ENCODE data around the gene SLC26A2. TPM values are rescaled to one million over a fixed set of nuclear protein-coding genes. Genes with fewer than 3 reads are reported as not detected.
"Not testable (repeated sequence)": the region's sequence is repeated elsewhere in the genome, so short reads cannot be mapped to it uniquely, and the experiment has no call there.

SLC26A2 gene
- total RNA-seq, 1 experiment from 2014 or later: 10.8 TPM

GRCh38 chr5:149943177-149943949, 17.2 kb upstream of the SLC26A2 start:
- H3K9me2 ChIP-seq (replicated peaks; ENCODE audit: low read length); H3K27me3 ChIP-seq (ENCODE audit: low read length); H2AFZ ChIP-seq (ENCODE audit: low read length); H3K9me3 ChIP-seq (ENCODE audit: low read length); H3K36me3 ChIP-seq (ENCODE audit: low read depth, low read length); H3K79me2 ChIP-seq (ENCODE audit: low read length); DNase-seq; ATAC-seq; intact Hi-C loops (cut with micrococcal nuclease); CTCF ChIA-PET; BruUV-seq (replicated peaks); H3K27ac ChIP-seq (ENCODE audit: low read length); H3K9ac ChIP-seq (ENCODE audit: low read length); H3K4me3 ChIP-seq (ENCODE audit: low read length); H4K20me1 ChIP-seq (ENCODE audit: low read length); H3K4me2 ChIP-seq (ENCODE audit: low read length); POLR2A ChIA-PET (ENCODE audit: unreplicated experiment): not testable (repeated sequence)
- Histone ChIP-seq H3K4me1 (ENCODE audit: insufficient read depth, low read length) (peaks cover 35% of the 10 kb centered on the region), H3F3A (ENCODE audit: low read length, unreplicated experiment) (peaks cover 14% of the 10 kb centered on the region)

- DNase-seq (no peak), ATAC-seq (no peak)
- H3F3A ChIP-seq (ENCODE audit: low read length, unreplicated experiment): peaks cover 3% of the 10 kb centered on the region
- no TSS peak for BruUV-seq (replicated peaks)
- no peak within 1 kb of the TSS for H3K9ac ChIP-seq (ENCODE audit: low read length)
- no peaks in the 10 kb centered on the region for H4K20me1 ChIP-seq (ENCODE audit: low read length)
- no peaks in the 10 kb centered on the region for H3K9me3 ChIP-seq (ENCODE audit: low read length)
- H3K9me2 ChIP-seq (replicated peaks; ENCODE audit: low read length): no peaks in the 10 kb centered on the region
- H3K4me3 ChIP-seq (ENCODE audit: low read length): no peak within 1 kb of the TSS
- H3K4me1 ChIP-seq (ENCODE audit: insufficient read depth, low read length): peaks cover 24% of the 10 kb centered on the region
- no peaks in the 10 kb centered on the region for H3K79me2 ChIP-seq (ENCODE audit: low read length)
- TF ChIP-seq CTCF (conservative IDR thresholded peaks at IDR 0.05; ENCODE audit: low read depth, low read length) (no peak), EZH2 (IDR thresholded peaks at IDR 0.05; ENCODE audit: low read length, unreplicated experiment) (no peak), EZH2phosphoT487 (IDR thresholded peaks at IDR 0.05; ENCODE audit: borderline replicate concordance, low read length) (no peak)
- H3K27me3 ChIP-seq (ENCODE audit: low read length): no peaks in the 10 kb centered on the region
- ChIA-PET POLR2A (ENCODE audit: unreplicated experiment) (no interaction called here), CTCF (interaction anchor here (0.7 kb wide), 1 partner anchor 16 kb away, joined by 3 read pairs; the partner anchor contains the start of gene SLC26A2)
- intact Hi-C loops (cut with micrococcal nuclease): no loop called here
- no peak within 1 kb of the TSS for H3K4me2 ChIP-seq (ENCODE audit: low read length)
- H3K36me3 ChIP-seq (ENCODE audit: low read depth, low read length): no peaks in the 10 kb centered on the region
- no peak within 1 kb of the TSS for H2AFZ ChIP-seq (ENCODE audit: low read length)
- no peak within 1 kb of the TSS for H3K27ac ChIP-seq (ENCODE audit: low read length)
These were observed 15.9 kb upstream of the SLC26A2 start, which contains the start of gene PDE6A for GRCh38 chr5:149944666-149945065. PDE6A (minus strand) TSS chr5:149944793; CDS start chr5:149944673, 120 bp downstream.

- ChIA-PET CTCF (no interaction called here), POLR2A (ENCODE audit: unreplicated experiment) (no interaction called here)
- Histone ChIP-seq H3K36me3 (ENCODE audit: low read depth, low read length) (no peaks in the 10 kb centered on the region), H2AFZ (ENCODE audit: low read length) (no peak overlapping the region), H4K20me1 (ENCODE audit: low read length) (no peaks in the 10 kb centered on the region), H3F3A (ENCODE audit: low read length, unreplicated experiment) (no peaks in the 10 kb centered on the region), H3K27ac (ENCODE audit: low read length) (no peak overlapping the region), H3K9me3 (ENCODE audit: low read length) (no peaks in the 10 kb centered on the region), H3K9ac (ENCODE audit: low read length) (no peak overlapping the region), H3K9me2 (replicated peaks; ENCODE audit: low read length) (no peaks in the 10 kb centered on the region), H3K79me2 (ENCODE audit: low read length) (no peaks in the 10 kb centered on the region), H3K4me2 (ENCODE audit: low read length) (no peak overlapping the region), H3K27me3 (ENCODE audit: low read length) (no peaks in the 10 kb centered on the region), H3K4me1 (ENCODE audit: insufficient read depth, low read length) (peaks cover 9% of the 10 kb centered on the region), H3K4me3 (ENCODE audit: low read length) (no peak overlapping the region)
- intact Hi-C loops (cut with micrococcal nuclease): no loop called here
- ATAC-seq (no peak), DNase-seq (no peak)
- TF ChIP-seq CTCF (conservative IDR thresholded peaks at IDR 0.05; ENCODE audit: low read depth, low read length) (no peak), EZH2phosphoT487 (IDR thresholded peaks at IDR 0.05; ENCODE audit: borderline replicate concordance, low read length) (no peak), EZH2 (IDR thresholded peaks at IDR 0.05; ENCODE audit: low read length, unreplicated experiment) (no peak)
- no TSS peak for BruUV-seq (replicated peaks)
These were observed 14.4 kb upstream of the SLC26A2 start for GRCh38 chr5:149946118-149946517.

Measured in PC-3 (cell line).